ENCODE data around the gene PAK2. TPM values are rescaled to one million over a fixed set of nuclear protein-coding genes. Genes with fewer than 3 reads are reported as not detected.

Gene PAK2
- polyA plus RNA-seq, 1 donor = 46.2 TPM

DNA sequence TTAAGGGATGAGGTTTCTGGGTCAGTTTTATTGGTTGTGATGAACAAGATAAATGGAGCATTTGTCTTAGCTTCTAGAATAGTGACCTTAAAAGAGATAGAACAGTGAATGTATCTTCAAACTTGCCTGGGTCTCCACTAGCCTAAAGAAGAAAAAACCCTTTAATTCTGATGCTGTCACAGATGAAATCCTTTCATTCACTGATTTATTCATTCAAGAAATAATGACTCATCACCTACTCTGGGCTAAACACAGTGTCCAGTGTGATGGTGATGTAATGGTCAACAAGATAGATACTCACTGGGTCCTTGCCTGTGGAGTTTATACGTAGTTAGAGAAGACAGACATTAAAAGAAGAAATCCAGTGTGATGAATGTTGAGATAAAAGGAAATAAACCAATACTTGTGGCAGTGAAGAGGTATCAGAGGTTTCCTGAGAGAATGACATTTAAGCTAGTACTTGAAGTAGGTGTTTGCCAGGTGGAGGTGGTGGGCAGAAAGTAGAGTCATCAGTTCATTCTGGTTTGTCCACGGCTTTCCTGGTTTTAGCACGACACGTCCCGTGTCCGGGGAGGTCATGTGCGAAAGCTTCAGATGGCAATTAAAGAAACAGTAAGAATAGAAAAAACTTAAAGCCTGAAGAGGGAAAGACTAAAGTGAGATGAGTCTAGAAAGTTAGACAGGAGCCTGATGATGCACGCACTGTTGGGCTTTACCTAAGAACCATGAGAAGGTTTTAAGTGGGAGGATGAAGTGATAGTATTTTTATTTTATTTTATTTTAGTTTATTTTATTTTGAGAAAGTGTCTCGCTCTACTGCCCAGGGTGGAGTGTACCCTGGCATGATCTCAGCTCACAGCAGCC lies 18.5 kb downstream of the PAK2 start:
- Histone ChIP-seq H3K4me3 (ENCODE audit: low read length) (no peak overlapping the region), H3K9me3 (ENCODE audit: control insufficient read depth, low read depth, low read length) (peaks cover 14% of the 10 kb centered on the region), H3K27ac (ENCODE audit: low read length) (no peak overlapping the region), H3K27me3 (ENCODE audit: control insufficient read depth, insufficient read depth, low read length) (no peaks in the 10 kb centered on the region), H3K36me3 (ENCODE audit: control insufficient read depth, insufficient read depth, low read length) (peaks cover 7% of the 10 kb centered on the region), H3K4me1 (ENCODE audit: control insufficient read depth, insufficient read depth, low read length) (no peaks in the 10 kb centered on the region)
- DNase-seq = no peak
- 98% methylated on average over 8 of the region's 9 CpGs for WGBS (ENCODE audit: insufficient coverage, low lambda C conversion rate)

GRCh38 chr3:196763179-196763578 lies 23.5 kb downstream of the PAK2 start:
- Histone ChIP-seq H3K9me3 (ENCODE audit: control insufficient read depth, low read depth, low read length) (peaks cover 6% of the 10 kb centered on the region), H3K36me3 (ENCODE audit: control insufficient read depth, insufficient read depth, low read length) (peaks cover 7% of the 10 kb centered on the region), H3K27me3 (ENCODE audit: control insufficient read depth, insufficient read depth, low read length) (no peaks in the 10 kb centered on the region), H3K27ac (ENCODE audit: low read length) (no peak overlapping the region), H3K4me1 (ENCODE audit: control insufficient read depth, insufficient read depth, low read length) (no peaks in the 10 kb centered on the region), H3K4me3 (ENCODE audit: low read length) (no peak overlapping the region)
- no peak for DNase-seq
- WGBS (ENCODE audit: insufficient coverage, low lambda C conversion rate) = 100% methylated on average over 3 of the region's 7 CpGs

- Histone ChIP-seq H3K36me3 (ENCODE audit: control insufficient read depth, insufficient read depth, low read length) (peaks cover 7% of the 10 kb centered on the region), H3K9me3 (ENCODE audit: control insufficient read depth, low read depth, low read length) (peaks cover 6% of the 10 kb centered on the region), H3K4me1 (ENCODE audit: control insufficient read depth, insufficient read depth, low read length) (no peaks in the 10 kb centered on the region), H3K4me3 (ENCODE audit: low read length) (no peak overlapping the region), H3K27me3 (ENCODE audit: control insufficient read depth, insufficient read depth, low read length) (no peaks in the 10 kb centered on the region), H3K27ac (ENCODE audit: low read length) (no peak overlapping the region)
- DNase-seq = no peak
These were observed 25.8 kb downstream of the PAK2 start for GRCh38 chr3:196765454-196765853.

- no peaks in the 10 kb centered on the region for H3K4me1 ChIP-seq (ENCODE audit: control insufficient read depth, insufficient read depth, low read length)
- H3K27ac ChIP-seq (ENCODE audit: low read length) = no peak overlapping the region
- WGBS (ENCODE audit: insufficient coverage, low lambda C conversion rate) = 100% methylated on average over 1 of the region's 1 CpG
- no peaks in the 10 kb centered on the region for H3K9me3 ChIP-seq (ENCODE audit: control insufficient read depth, low read depth, low read length)
- H3K27me3 ChIP-seq (ENCODE audit: control insufficient read depth, insufficient read depth, low read length) = no peaks in the 10 kb centered on the region
- peaks cover 7% of the 10 kb centered on the region for H3K36me3 ChIP-seq (ENCODE audit: control insufficient read depth, insufficient read depth, low read length)
- H3K4me3 ChIP-seq (ENCODE audit: low read length) = no peak overlapping the region
- no peak for DNase-seq
These were observed 31.4 kb downstream of the PAK2 start for GRCh38 chr3:196771067-196771466.

DNA sequence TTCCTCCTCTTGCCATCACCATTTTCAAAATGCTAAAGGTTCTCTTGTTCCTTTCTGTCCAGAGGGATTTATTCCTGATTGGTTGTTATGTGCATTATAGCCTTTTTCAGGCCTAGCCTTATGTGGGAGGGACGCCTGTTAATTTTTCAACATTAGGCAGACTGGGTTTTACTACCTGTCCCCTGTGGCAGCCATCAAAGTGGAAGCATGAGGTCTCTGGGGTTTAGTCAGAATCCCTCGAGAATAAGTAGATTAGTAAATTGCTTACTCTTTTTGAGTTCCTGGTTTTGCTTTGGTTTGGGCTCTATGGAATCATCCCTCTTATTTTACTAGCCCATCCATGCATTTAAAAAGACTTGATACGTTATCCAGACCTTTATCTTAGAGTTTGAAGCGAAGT lies 32.4 kb downstream of the PAK2 start:
- Histone ChIP-seq H3K4me1 (ENCODE audit: control insufficient read depth, insufficient read depth, low read length) (no peaks in the 10 kb centered on the region), H3K36me3 (ENCODE audit: control insufficient read depth, insufficient read depth, low read length) (peaks cover 7% of the 10 kb centered on the region)
- WGBS (ENCODE audit: insufficient coverage, low lambda C conversion rate) = 83% methylated on average over 3 of the region's 4 CpGs

DNA sequence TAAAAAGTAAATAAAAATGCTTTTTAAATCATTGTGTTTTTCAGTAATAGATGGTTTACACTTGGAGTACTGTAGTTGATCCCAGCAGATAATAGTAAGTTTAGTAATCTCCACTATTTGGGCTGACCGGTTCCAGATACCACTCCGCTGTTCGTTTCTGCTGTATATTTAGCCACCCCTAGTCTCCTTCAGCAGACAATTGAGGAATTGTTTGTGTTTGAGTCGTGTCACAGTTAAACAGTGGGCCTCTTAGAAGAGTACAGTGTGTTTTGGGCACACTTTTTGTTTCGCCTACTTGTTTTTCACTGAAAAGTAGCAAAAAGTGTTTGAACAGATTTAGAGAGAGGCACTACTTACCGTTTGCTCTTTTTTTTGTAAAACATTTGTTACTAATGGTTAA lies 33.2 kb downstream of the PAK2 start:
- Histone ChIP-seq H3K27ac (ENCODE audit: low read length) (no peak overlapping the region), H3K36me3 (ENCODE audit: control insufficient read depth, insufficient read depth, low read length) (peaks cover 8% of the 10 kb centered on the region), H3K4me1 (ENCODE audit: control insufficient read depth, insufficient read depth, low read length) (no peaks in the 10 kb centered on the region), H3K9me3 (ENCODE audit: control insufficient read depth, low read depth, low read length) (no peaks in the 10 kb centered on the region), H3K27me3 (ENCODE audit: control insufficient read depth, insufficient read depth, low read length) (no peaks in the 10 kb centered on the region), H3K4me3 (ENCODE audit: low read length) (no peak overlapping the region)
- WGBS (ENCODE audit: insufficient coverage, low lambda C conversion rate) = 60% methylated on average over 1 of the region's 6 CpGs
- no peak for DNase-seq

More for the DNA sequence above, 32.4 kb downstream of the PAK2 start:
- Histone ChIP-seq H3K9me3 (ENCODE audit: control insufficient read depth, low read depth, low read length) (no peaks in the 10 kb centered on the region), H3K4me3 (ENCODE audit: low read length) (no peak overlapping the region), H3K27me3 (ENCODE audit: control insufficient read depth, insufficient read depth, low read length) (no peaks in the 10 kb centered on the region), H3K27ac (ENCODE audit: low read length) (no peak overlapping the region)
- no peak for DNase-seq

- Histone ChIP-seq H3K36me3 (ENCODE audit: control insufficient read depth, insufficient read depth, low read length) (peaks cover 3% of the 10 kb centered on the region), H3K9me3 (ENCODE audit: control insufficient read depth, low read depth, low read length) (no peaks in the 10 kb centered on the region), H3K27me3 (ENCODE audit: control insufficient read depth, insufficient read depth, low read length) (no peaks in the 10 kb centered on the region), H3K4me3 (ENCODE audit: low read length) (no peak overlapping the region), H3K27ac (ENCODE audit: low read length) (peak overlapping the region; percentile 40), H3K4me1 (ENCODE audit: control insufficient read depth, insufficient read depth, low read length) (no peaks in the 10 kb centered on the region)
- 72% methylated on average over 2 of the region's 5 CpGs for WGBS (ENCODE audit: insufficient coverage, low lambda C conversion rate)
- DNase-seq = peak; percentile 23 to 62
These were observed 34.6 kb downstream of the PAK2 start for GRCh38 chr3:196774191-196774820.

- no CpG with 5 or more reads among the region's 6 CpGs for WGBS (ENCODE audit: insufficient coverage, low lambda C conversion rate)
- H3K27ac ChIP-seq (ENCODE audit: low read length) = no peak overlapping the region
- no peak overlapping the region for H3K4me3 ChIP-seq (ENCODE audit: low read length)
- no peaks in the 10 kb centered on the region for H3K4me1 ChIP-seq (ENCODE audit: control insufficient read depth, insufficient read depth, low read length)
- no peak for DNase-seq
- H3K36me3 ChIP-seq (ENCODE audit: control insufficient read depth, insufficient read depth, low read length) = peaks cover 4% of the 10 kb centered on the region
- H3K9me3 ChIP-seq (ENCODE audit: control insufficient read depth, low read depth, low read length) = no peaks in the 10 kb centered on the region
- no peaks in the 10 kb centered on the region for H3K27me3 ChIP-seq (ENCODE audit: control insufficient read depth, insufficient read depth, low read length)
These were observed 35.3 kb downstream of the PAK2 start for GRCh38 chr3:196774848-196775422.

DNA sequence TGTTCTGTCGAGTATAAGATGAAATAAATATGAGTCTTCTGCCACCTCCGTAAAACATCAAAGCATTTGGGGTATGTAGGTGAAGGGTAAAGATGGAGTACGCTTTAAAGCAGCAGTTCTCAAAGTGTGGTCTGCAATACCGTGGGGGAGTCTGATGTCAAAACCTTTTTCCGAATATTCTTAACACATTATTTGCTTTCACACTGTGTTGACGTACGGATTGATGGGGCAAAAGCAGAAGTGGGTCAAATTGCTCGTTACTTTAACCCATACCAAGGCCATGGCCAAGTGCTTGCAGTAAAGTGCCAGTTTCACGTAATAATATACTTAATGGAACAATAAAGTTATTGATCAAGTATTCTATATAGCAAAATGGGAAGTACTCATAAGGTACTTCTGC lies 36.3 kb downstream of the PAK2 start:
- H3K36me3 ChIP-seq (ENCODE audit: control insufficient read depth, insufficient read depth, low read length) = peaks cover 9% of the 10 kb centered on the region
- 100% methylated on average over 3 of the region's 9 CpGs for WGBS (ENCODE audit: insufficient coverage, low lambda C conversion rate)
- no peaks in the 10 kb centered on the region for H3K27me3 ChIP-seq (ENCODE audit: control insufficient read depth, insufficient read depth, low read length)
- no peak overlapping the region for H3K4me3 ChIP-seq (ENCODE audit: low read length)
- no peak for DNase-seq
- no peaks in the 10 kb centered on the region for H3K9me3 ChIP-seq (ENCODE audit: control insufficient read depth, low read depth, low read length)
- H3K27ac ChIP-seq (ENCODE audit: low read length) = no peak overlapping the region
- no peaks in the 10 kb centered on the region for H3K4me1 ChIP-seq (ENCODE audit: control insufficient read depth, insufficient read depth, low read length)

DNA sequence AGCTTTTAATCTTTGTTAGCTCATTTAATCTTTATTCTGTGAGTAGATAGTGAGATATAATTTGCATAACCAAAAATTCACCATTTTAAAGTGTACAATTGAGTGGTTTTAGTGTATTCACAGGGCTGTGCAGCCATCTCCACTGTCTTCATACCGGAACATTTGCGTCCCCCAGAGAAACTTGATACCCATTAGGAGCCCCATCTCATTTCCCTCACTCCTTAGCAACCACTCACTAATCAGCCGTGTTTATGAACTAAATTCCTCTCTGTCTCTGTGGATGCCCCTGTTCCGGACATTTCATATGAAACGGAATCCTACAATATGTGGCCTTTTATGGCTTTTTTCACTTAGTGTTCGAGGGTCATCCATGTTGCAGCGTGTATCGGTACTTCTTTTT lies 38.2 kb downstream of the PAK2 start:
- H3K27ac ChIP-seq (ENCODE audit: low read length) = no peak overlapping the region
- no peaks in the 10 kb centered on the region for H3K4me1 ChIP-seq (ENCODE audit: control insufficient read depth, insufficient read depth, low read length)
- 86% methylated on average over 4 of the region's 8 CpGs for WGBS (ENCODE audit: insufficient coverage, low lambda C conversion rate)
- H3K27me3 ChIP-seq (ENCODE audit: control insufficient read depth, insufficient read depth, low read length) = no peaks in the 10 kb centered on the region
- no peak overlapping the region for H3K4me3 ChIP-seq (ENCODE audit: low read length)
- H3K9me3 ChIP-seq (ENCODE audit: control insufficient read depth, low read depth, low read length) = no peaks in the 10 kb centered on the region
- DNase-seq = no peak
- peaks cover 9% of the 10 kb centered on the region for H3K36me3 ChIP-seq (ENCODE audit: control insufficient read depth, insufficient read depth, low read length)
